Suprapubic skin (tissue), 4 donors: ENCODE measurements around the gene SLC39A6. TPM values are rescaled to one million over a fixed set of nuclear protein-coding genes. Genes with fewer than 3 reads are reported as not detected.

Experiments used
- DNase-seq, 2 donors: peaks; one replicate each; pipeline ENCODE4 v3.0.0-alpha.2; 2019; ENCODE audit warnings: low spot score in 2 of 2
- H3K27ac ChIP-seq: fragments of 200-600 bp; sonication (generic); one replicate; pipeline ENCODE4 v1.5.1; 2019
- H3K27me3 ChIP-seq: fragments of 200-600 bp; sonication (generic); one replicate; pipeline ENCODE4 v1.5.1; 2019
- H3K36me3 ChIP-seq: fragments of 200-600 bp; sonication (generic); one replicate; pipeline ENCODE4 v1.5.1; 2019
- H3K4me1 ChIP-seq: fragments of 200-600 bp; sonication (generic); one replicate; pipeline ENCODE4 v1.5.1; 2019
- H3K4me3 ChIP-seq: fragments of 200-600 bp; sonication (generic); one replicate; pipeline ENCODE4 v1.5.1; 2019; ENCODE audit warnings: mild to moderate bottlenecking
- H3K9me3 ChIP-seq: fragments of 200-600 bp; sonication (generic); one replicate; pipeline ENCODE4 v1.5.1; 2019
- CTCF ChIP-seq, 2 donors: fragments of 200-600 bp in 1 of 2; fragments of 450-650 bp in 1 of 2; sonication (generic) in 1 of 2; IDR thresholded peaks; one replicate each; pipeline ENCODE4 v1.5.1; 2016 to 2019; ENCODE audit warnings: antibody characterized with exemption in 2 of 2, mild to moderate bottlenecking in 1 of 2, moderate library complexity in 1 of 2
- EP300 ChIP-seq: sonication (generic); formaldehyde crosslinking; IDR thresholded peaks from one replicate; pipeline ENCODE4 v1.6.1; 2017; ENCODE audit warnings: antibody characterized with exemption
- POLR2A ChIP-seq, 2 donors: fragments of 450-650 bp; IDR thresholded peaks; one replicate each; pipeline ENCODE4 v1.6.1; 2017; ENCODE audit warnings: antibody characterized with exemption in 2 of 2, mild to moderate bottlenecking in 2 of 2, moderate library complexity in 2 of 2
- POLR2AphosphoS5 ChIP-seq, 3 donors: sonication (generic); formaldehyde crosslinking; IDR thresholded peaks; one replicate each; pipeline ENCODE4 v1.6.1; 2017; ENCODE audit warnings: antibody characterized with exemption in 3 of 3
- WGBS: methylation state at CpG from one replicate; pipeline ENCODE4 v1.1.5; 2018; 5-methylcytosine and 5-hydroxymethylcytosine counted together
- total RNA-seq, 4 donors: library from RNA; depleted of rRNA; stranded (reverse); fragments of >200 nt; gene quantifications; one replicate each; pipeline ENCODE4 v1.1.0, GENCODE V29; 2016

Gene SLC39A6
- total RNA-seq, 4 donors from 2014 or later: 44.3 to 107 (median 97.8) TPM

- no peak for DNase-seq
- Histone ChIP-seq H3K36me3 (peaks cover 97% of the 10 kb centered on the region), H3K4me1 (no peaks in the 10 kb centered on the region), H3K9me3 (no peaks in the 10 kb centered on the region), H3K27me3 (no peaks in the 10 kb centered on the region), H3K27ac (no peak overlapping the region), H3K4me3 (no peak overlapping the region)
- no peak for TF ChIP-seq CTCF (IDR thresholded peaks at IDR 0.05)
- TF ChIP-seq POLR2AphosphoS5 (IDR thresholded peaks at IDR 0.05): no peak
- TF ChIP-seq EP300: no peak
These were observed 28.3 kb upstream of the SLC39A6 start for GRCh38 chr18:36157441-36157840.

- no peaks in the 10 kb centered on the region for H3K4me1 ChIP-seq
- peaks cover 97% of the 10 kb centered on the region for H3K36me3 ChIP-seq
- no peaks in the 10 kb centered on the region for H3K9me3 ChIP-seq
- no peak overlapping the region for H3K4me3 ChIP-seq
- H3K27ac ChIP-seq: no peak overlapping the region
- 91% methylated on average over 7 of the region's 7 CpGs for WGBS
- no peaks in the 10 kb centered on the region for H3K27me3 ChIP-seq
- TF ChIP-seq POLR2AphosphoS5 (IDR thresholded peaks at IDR 0.05) (no peak), EP300 (no peak), POLR2A (IDR thresholded peaks at IDR 0.05) (no peak), CTCF (IDR thresholded peaks at IDR 0.05) (no peak)
- no peak for DNase-seq
These were observed 27.0 kb upstream of the SLC39A6 start for GRCh38 chr18:36155851-36156757.

- no peak for TF ChIP-seq POLR2AphosphoS5 (IDR thresholded peaks at IDR 0.05)
- no peak for TF ChIP-seq POLR2A (IDR thresholded peaks at IDR 0.05)
- TF ChIP-seq EP300: no peak
- TF ChIP-seq CTCF (IDR thresholded peaks at IDR 0.05): no peak
- no peaks in the 10 kb centered on the region for H3K4me1 ChIP-seq
- H3K27ac ChIP-seq: no peak overlapping the region
- WGBS: 83% methylated on average over 2 of the region's 2 CpGs
- no peaks in the 10 kb centered on the region for H3K27me3 ChIP-seq
- H3K36me3 ChIP-seq: peaks cover 96% of the 10 kb centered on the region
- H3K4me3 ChIP-seq: no peak overlapping the region
- DNase-seq: no peak
- H3K9me3 ChIP-seq: no peaks in the 10 kb centered on the region
These were observed 24.6 kb upstream of the SLC39A6 start for GRCh38 chr18:36153771-36154170.

- no peak for DNase-seq
- Histone ChIP-seq H3K4me3 (no peak overlapping the region), H3K27ac (no peak overlapping the region), H3K9me3 (no peaks in the 10 kb centered on the region), H3K36me3 (peaks cover 96% of the 10 kb centered on the region), H3K4me1 (no peaks in the 10 kb centered on the region), H3K27me3 (no peaks in the 10 kb centered on the region)
- no peak for TF ChIP-seq EP300
- no peak for TF ChIP-seq POLR2A (IDR thresholded peaks at IDR 0.05)
- TF ChIP-seq POLR2AphosphoS5 (IDR thresholded peaks at IDR 0.05): no peak
- no peak for TF ChIP-seq CTCF (IDR thresholded peaks at IDR 0.05)
- 75% methylated on average over 4 of the region's 4 CpGs for WGBS
These were observed 24.1 kb upstream of the SLC39A6 start for GRCh38 chr18:36153203-36153602.

GRCh38 chr18:36152781-36153180, 23.6 kb upstream of the SLC39A6 start:
- no peak for DNase-seq
- Histone ChIP-seq H3K27ac (no peak overlapping the region), H3K36me3 (peaks cover 96% of the 10 kb centered on the region), H3K4me1 (no peaks in the 10 kb centered on the region), H3K9me3 (no peaks in the 10 kb centered on the region), H3K4me3 (no peak overlapping the region), H3K27me3 (no peaks in the 10 kb centered on the region)
- WGBS: 95% methylated on average over 1 of the region's 1 CpG
- no peak for TF ChIP-seq POLR2A (IDR thresholded peaks at IDR 0.05)
- no peak for TF ChIP-seq POLR2AphosphoS5 (IDR thresholded peaks at IDR 0.05)
- no peak for TF ChIP-seq CTCF (IDR thresholded peaks at IDR 0.05)
- no peak for TF ChIP-seq EP300
